Right lobe of liver (tissue), 6 donors: ENCODE measurements around the gene SLC49A3. TPM values are rescaled to one million over a fixed set of nuclear protein-coding genes. Genes with fewer than 3 reads are reported as not detected.

Source experiments
- ATAC-seq, 4 donors: fragments of 200-7000 bp; cut with Tn5 transposase; one replicate each; pipeline ENCODE4 v1.9.1; 2020; ENCODE audit warnings: mild to moderate bottlenecking in 4 of 4, moderate library complexity in 4 of 4
- DNase-seq, 3 donors: peaks; one replicate each; pipeline ENCODE4 v3.0.0-alpha.2; 2020
- H3K27ac ChIP-seq, 3 donors: fragments of 200-600 bp; one replicate each; pipeline ENCODE4 v1.8.0; 2022
- H3K27me3 ChIP-seq, 2 donors: fragments of 200-600 bp; one replicate each; pipeline ENCODE4 v1.8.0; 2022
- H3K36me3 ChIP-seq, 4 donors: fragments of 200-600 bp; sonication (generic) in 1 of 4; one replicate each; pipeline versions ENCODE4 v1.5.1 to v1.8.0; 2017 to 2022; ENCODE audit warnings: control low read depth in 1 of 4
- H3K4me1 ChIP-seq, 4 donors: fragments of 200-600 bp; sonication (generic) in 1 of 4; one replicate each; pipeline versions ENCODE4 v1.5.1 to v1.8.0; 2017 to 2022; ENCODE audit warnings: control low read depth in 1 of 4
- H3K4me3 ChIP-seq, 3 donors: fragments of 200-600 bp; one replicate each; pipeline ENCODE4 v1.8.0; 2022
- H3K9me3 ChIP-seq, 4 donors: fragments of 200-600 bp; sonication (generic) in 1 of 4; one replicate each; pipeline versions ENCODE4 v1.5.1 to v1.8.0; 2017 to 2022; ENCODE audit warnings: control low read depth in 1 of 4
- POLR2A ChIP-seq: fragments of 450-650 bp; IDR thresholded peaks from one replicate; pipeline ENCODE4 v1.6.1; 2017; ENCODE audit warnings: antibody characterized with exemption, mild to moderate bottlenecking
- whole genome bisulfite sequencing: methylation state at CpG from one replicate; pipeline ENCODE4 v1.1.6; 2018; ENCODE audit warnings: low coverage, low lambda C conversion rate; ENCODE audit not compliant: insufficient coverage; ENCODE audit errors: missing lambda C conversion rate; 5-methylcytosine and 5-hydroxymethylcytosine counted together
- intact Hi-C, 2 donors: fragments of 100-400 bp; cut with DNase I; formaldehyde crosslinking; loops; one replicate each; pipeline versions ENCODE4 v1.11.2 to v1.14.1; 2022
- total RNA-seq, 6 experiments: library from RNA; depleted of rRNA in 2 of 6; stranded (reverse); fragments of >200 nt in 2 of 6; fragmentation: NEBNext Ultra II Directional in 3 of 6; extraction: Animal tissue kit (Norgen Biotek cat#: 25700) in 3 of 6; gene quantifications; one replicate each; pipeline versions ENCODE4 v1.1.0 to v1.2.4, GENCODE V29; 2016 to 2023
- TF ChIP-seq, protein P1 (sequence below), 4 donors: fragments of 200-600 bp in 3 of 4; fragments of 450-650 bp in 1 of 4; IDR thresholded peaks; one replicate each; pipeline versions ENCODE4 v1.5.1 to v1.8.0; 2016 to 2022; ENCODE audit warnings: antibody characterized with exemption in 4 of 4, mild to moderate bottlenecking in 2 of 4
- donor health status: DM: no; HTN: yes; CAD: no.
- donor health status: DM: no; HTN: no; CAD: no.
- donor health status: DM: no; HTN: no; CAD: no.
- donor health status: DM: no; HTN: yes; CAD: no.
- donor health status: DM: no; HTN: yes; CAD: no.

Gene SLC49A3
- total RNA-seq, 6 experiments from 2014 or later, result 2.9 to 9.0 (median 5.2) TPM

DNA sequence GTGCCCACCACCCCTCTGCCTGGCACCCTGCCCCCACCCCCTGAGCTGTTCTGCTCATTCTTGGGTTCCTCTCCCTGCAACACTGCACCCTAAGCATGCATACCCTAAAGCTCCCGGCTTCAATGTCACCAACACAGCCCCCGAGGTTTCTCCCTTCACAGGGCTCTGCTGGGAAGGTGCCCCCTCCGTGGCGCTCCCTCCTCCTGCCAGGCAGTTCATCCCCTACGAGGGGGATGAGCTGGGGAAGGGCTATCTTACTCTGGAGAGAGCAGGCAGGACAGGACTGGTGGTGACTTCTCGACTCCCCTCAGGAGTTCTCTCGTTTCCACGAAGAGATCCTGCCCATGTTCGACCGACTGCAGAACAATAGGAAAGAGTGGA, 21.4 kb downstream of the SLC49A3 start:
- peaks cover 0 to 15% (median 7%) of the 10 kb centered on the region in 4 donors for H3K36me3 ChIP-seq
- TF ChIP-seq POLR2A, result no peak
- TF ChIP-seq, protein P1, sequence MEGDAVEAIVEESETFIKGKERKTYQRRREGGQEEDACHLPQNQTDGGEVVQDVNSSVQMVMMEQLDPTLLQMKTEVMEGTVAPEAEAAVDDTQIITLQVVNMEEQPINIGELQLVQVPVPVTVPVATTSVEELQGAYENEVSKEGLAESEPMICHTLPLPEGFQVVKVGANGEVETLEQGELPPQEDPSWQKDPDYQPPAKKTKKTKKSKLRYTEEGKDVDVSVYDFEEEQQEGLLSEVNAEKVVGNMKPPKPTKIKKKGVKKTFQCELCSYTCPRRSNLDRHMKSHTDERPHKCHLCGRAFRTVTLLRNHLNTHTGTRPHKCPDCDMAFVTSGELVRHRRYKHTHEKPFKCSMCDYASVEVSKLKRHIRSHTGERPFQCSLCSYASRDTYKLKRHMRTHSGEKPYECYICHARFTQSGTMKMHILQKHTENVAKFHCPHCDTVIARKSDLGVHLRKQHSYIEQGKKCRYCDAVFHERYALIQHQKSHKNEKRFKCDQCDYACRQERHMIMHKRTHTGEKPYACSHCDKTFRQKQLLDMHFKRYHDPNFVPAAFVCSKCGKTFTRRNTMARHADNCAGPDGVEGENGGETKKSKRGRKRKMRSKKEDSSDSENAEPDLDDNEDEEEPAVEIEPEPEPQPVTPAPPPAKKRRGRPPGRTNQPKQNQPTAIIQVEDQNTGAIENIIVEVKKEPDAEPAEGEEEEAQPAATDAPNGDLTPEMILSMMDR (IDR thresholded peaks at IDR 0.05), result no peak
- 74% methylated on average over 4 of the region's 10 CpGs for WGBS

DNA sequence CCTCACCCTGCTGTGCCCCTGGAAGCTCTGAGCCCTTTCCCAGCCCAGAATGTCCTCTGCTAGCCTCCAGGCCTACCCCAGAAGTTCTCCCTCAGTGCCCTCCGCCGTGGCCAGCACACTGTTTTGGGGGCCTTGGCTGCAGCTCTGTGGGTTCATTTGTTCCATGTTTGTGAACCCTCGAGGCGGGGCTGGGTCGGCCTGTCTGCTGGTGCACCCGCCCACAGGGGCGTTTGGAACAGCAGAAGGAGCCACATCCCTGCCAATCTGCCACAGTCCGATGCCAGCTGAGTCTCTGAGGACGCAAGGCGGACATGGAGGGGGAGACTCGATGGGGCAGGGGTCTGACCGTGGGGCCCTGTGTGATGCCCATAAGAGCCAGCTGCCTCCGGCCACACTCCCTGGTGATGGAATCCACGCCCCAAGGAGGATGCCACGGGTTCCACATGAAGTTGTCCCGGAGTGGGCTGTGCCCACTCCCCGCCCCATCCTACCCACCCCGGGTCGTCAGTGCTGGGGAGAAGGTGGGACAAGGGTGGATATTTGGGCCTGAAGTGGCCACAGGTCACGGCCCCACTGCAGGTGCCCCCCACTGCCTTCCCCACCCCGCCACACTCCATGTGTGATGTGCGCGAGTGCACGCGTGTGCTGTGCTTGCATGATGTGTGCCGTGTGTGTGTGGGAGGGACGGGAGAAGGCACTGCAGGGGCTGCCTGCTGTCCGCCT, 22.0 kb downstream of the SLC49A3 start:
- peaks cover 0 to 11% (median 4%) of the 10 kb centered on the region in 4 donors for H3K36me3 ChIP-seq
- H3K4me3 ChIP-seq, result no peak overlapping the region
- no peaks in the 10 kb centered on the region for H3K4me1 ChIP-seq
- 75% methylated on average over 2 of the region's 28 CpGs for WGBS
- no peak overlapping the region for H3K27ac ChIP-seq
- H3K27me3 ChIP-seq, result no peaks in the 10 kb centered on the region
- DNase-seq, result peak in 2 of 3 donors; percentile 17 to 40
- TF ChIP-seq, protein P1 (IDR thresholded peaks at IDR 0.05), result no peak
- no peak for TF ChIP-seq POLR2A
- no peaks in the 10 kb centered on the region for H3K9me3 ChIP-seq
- intact Hi-C loops, result no loop called here
- no peak for ATAC-seq

More for the DNA sequence above, 21.4 kb downstream of the SLC49A3 start:
- intact Hi-C loops, result no loop called here
- Histone ChIP-seq H3K4me3 (no peak overlapping the region), H3K27ac (no peak overlapping the region), H3K27me3 (no peaks in the 10 kb centered on the region), H3K9me3 (no peaks in the 10 kb centered on the region), H3K4me1 (no peaks in the 10 kb centered on the region)
- ATAC-seq (no peak), DNase-seq (peak in 1 of 3 donors; percentile 16)

- TF ChIP-seq, protein P1 (IDR thresholded peaks at IDR 0.05), result no peak
- no peak for TF ChIP-seq POLR2A
- Histone ChIP-seq H3K36me3 (peaks cover 0 to 5% (median 2%) of the 10 kb centered on the region in 4 donors), H3K27ac (no peak overlapping the region), H3K4me3 (no peak overlapping the region), H3K9me3 (no peaks in the 10 kb centered on the region), H3K27me3 (no peaks in the 10 kb centered on the region), H3K4me1 (no peaks in the 10 kb centered on the region)
- intact Hi-C loops, result no loop called here
- ATAC-seq, result peak in 1 of 4 donors; percentile 4
- DNase-seq, result peak in 2 of 3 donors; percentile 18 to 46
- WGBS, result 40% methylated on average over 1 of the region's 22 CpGs
Observed at GRCh38 chr4:666436-666810, 22.5 kb downstream of the SLC49A3 start.

DNA sequence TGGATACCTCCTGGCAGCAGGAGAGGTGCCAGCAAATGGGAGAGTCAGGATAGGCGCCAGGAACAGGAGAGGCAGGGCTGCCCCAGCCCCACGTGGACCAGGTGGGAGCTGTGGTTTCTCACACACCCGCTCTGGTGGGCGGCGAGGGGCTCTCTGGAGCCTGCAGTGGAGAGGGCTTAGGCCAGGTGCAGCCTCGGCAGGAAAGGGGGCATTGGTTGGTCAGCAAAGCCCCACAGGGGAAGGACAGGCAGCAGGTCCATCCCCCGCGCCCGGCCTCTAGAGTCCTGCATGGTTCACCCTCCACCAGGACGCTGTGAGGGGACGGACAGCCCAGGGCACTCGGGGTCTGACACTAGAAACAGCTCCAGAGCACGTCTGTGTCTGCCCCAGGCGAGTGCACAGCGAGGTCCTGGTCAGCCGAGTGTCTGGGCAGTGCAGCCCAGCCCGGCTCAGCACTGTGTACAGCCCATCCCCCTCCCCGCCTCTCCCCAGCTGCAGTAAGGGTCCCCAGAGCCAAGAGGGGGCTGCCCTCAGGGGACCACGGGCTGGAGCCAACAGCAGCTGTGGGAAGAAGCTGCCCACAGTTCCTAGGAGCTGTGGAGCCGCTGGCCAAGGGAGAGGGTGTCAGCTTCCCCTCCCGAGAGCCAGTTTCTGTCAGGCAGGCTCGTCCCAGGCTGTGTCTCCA, 23.1 kb downstream of the SLC49A3 start:
- no peaks in the 10 kb centered on the region for H3K9me3 ChIP-seq
- TF ChIP-seq, protein P1 (IDR thresholded peaks at IDR 0.05), result no peak
- TF ChIP-seq POLR2A, result no peak
- H3K27ac ChIP-seq, result no peak overlapping the region
- peaks cover 0 to 4% (median 0%) of the 10 kb centered on the region in 4 donors for H3K36me3 ChIP-seq
- ATAC-seq (peak in 2 of 4 donors; percentile 5 to 15), DNase-seq (peak in 2 of 3 donors; percentile 17 to 49)
- no peak overlapping the region for H3K4me3 ChIP-seq
- no peaks in the 10 kb centered on the region for H3K27me3 ChIP-seq
- WGBS, result 40% methylated on average over 1 of the region's 22 CpGs
- no peaks in the 10 kb centered on the region for H3K4me1 ChIP-seq
- intact Hi-C loops, result no loop called here
